ENCODE data around the gene CPAMD8. TPM values are rescaled to one million over a fixed set of nuclear protein-coding genes. Genes with fewer than 3 reads are reported as not detected.

The CPAMD8 gene
- total and polyA plus RNA-seq, 9 of the 15 experiments (the other 6 are each of a cell fraction or from before 2014, with no cell fraction given), result 0.20 to 2.1 (median 1.3) TPM

- TF ChIP-seq SMAD2 (IDR thresholded peaks at IDR 0.05; ENCODE audit: low read depth, low read length) (no peak), NR3C1 (CRISPR knock-in tag; IDR thresholded peaks at IDR 0.05) (no peak), TSC22D4 (tag; IDR thresholded peaks at IDR 0.05) (no peak), ZNF785 (CRISPR knock-in tag; IDR thresholded peaks at IDR 0.05) (no peak), RCOR1 (IDR thresholded peaks at IDR 0.05; ENCODE audit: borderline replicate concordance in 1 of 2, low read depth in 2 of 2, low read length in 2 of 2) (no peak), EZH2 (IDR thresholded peaks at IDR 0.05; ENCODE audit: borderline replicate concordance, low read depth, low read length) (no peak), HDAC1 (IDR thresholded peaks at IDR 0.05) (no peak), PURB (CRISPR knock-in tag; IDR thresholded peaks at IDR 0.05; ENCODE audit: low read depth) (no peak)
- no peaks in the 10 kb centered on the region for H3K27me3 ChIP-seq (ENCODE audit: control insufficient read depth in 2 of 2, insufficient read depth in 2 of 2, low read length in 2 of 2)
- ChIA-PET CTCF (ENCODE audit: low intra/inter-chr PET ratio) (no interaction called here), POLR2A (no interaction called here)
- no peaks in the 10 kb centered on the region for H3K4me1 ChIP-seq (replicated peaks in 1 of 2; ENCODE audit: control insufficient read depth in 2 of 2, insufficient read depth in 2 of 2, low read length in 2 of 2)
- in situ Hi-C loops (cut with MboI), result loop anchor here (10.0 kb wide), 1 partner anchor 321 kb away; no protein-coding TSS in a partner anchor
- no peak overlapping the region for H2AFZ ChIP-seq (ENCODE audit: low read depth, low read length)
- H3K36me3 ChIP-seq (ENCODE audit: control insufficient read depth, insufficient read depth, low read length), result peaks cover 89% of the 10 kb centered on the region
- H3K9ac ChIP-seq (ENCODE audit: insufficient read depth in 1 of 2, low read depth in 2 of 2, low read length in 2 of 2), result no peak overlapping the region
- H3K79me2 ChIP-seq (ENCODE audit: control insufficient read depth, insufficient read depth, low read length), result peaks cover 59% of the 10 kb centered on the region
- no peak overlapping the region for H3K4me3 ChIP-seq
- 89% methylated on average over 2 of the region's 2 CpGs for WGBS (ENCODE audit: insufficient coverage, low coverage, missing lambda C conversion rate)
- no peak overlapping the region for H3K4me2 ChIP-seq (ENCODE audit: insufficient read depth, low read length)
- H3K9me3 ChIP-seq (replicated peaks; ENCODE audit: control insufficient read depth, insufficient read depth, low read depth, low read length), result no peaks in the 10 kb centered on the region
- FAIRE-seq (no peak), DNase-seq (ENCODE audit: extremely low read depth in 1 of 4, low spot score in 3 of 4) (no peak), ATAC-seq (no peak)
- BruUV-seq (replicated peaks), result no TSS peak
- H3K27ac ChIP-seq (ENCODE audit: extremely low read depth, low read depth, low read length), result no peak overlapping the region
- H4K20me1 ChIP-seq (replicated peaks; ENCODE audit: control insufficient read depth, insufficient read depth, low read length), result no peaks in the 10 kb centered on the region; the same call in 1 of the 2 replicates
- H3K9me1 ChIP-seq (ENCODE audit: control insufficient read depth, insufficient read depth, low read length), result no peaks in the 10 kb centered on the region
- intact Hi-C loops (cut with micrococcal nuclease), result no loop called here
These were observed 36.8 kb upstream of the CPAMD8 start for GRCh38 chr19:17063428-17063827.
